ENCODE data around the gene SERPINB12.

- TF ChIP-seq POLR2A (IDR thresholded peaks at IDR 0.05) (no peak), CTCF (IDR thresholded peaks at IDR 0.05) (no peak)
Observed at GRCh38 chr18:63506336-63506646, 35.9 kb upstream of the SERPINB12 start.
